ENCODE results near the gene MFF.

GRCh38 chr2:227390468-227391256, 65.6 kb downstream of the MFF start:
- TF ChIP-seq EZH2phosphoT487 (IDR thresholded peaks at IDR 0.05; ENCODE audit: borderline replicate concordance, low read depth), result no peak
- TF ChIP-seq CTCF (IDR thresholded peaks at IDR 0.05), result no peak
- no peak for TF ChIP-seq GABPA (IDR thresholded peaks at IDR 0.05; ENCODE audit: low read depth)
- TF ChIP-seq POLR2AphosphoS5 (IDR thresholded peaks at IDR 0.05; ENCODE audit: low read depth, low read length), result no peak
- TF ChIP-seq ZBTB33 (IDR thresholded peaks at IDR 0.05; ENCODE audit: borderline replicate concordance, low read depth), result no peak
- no peak for TF ChIP-seq NRF1 (IDR thresholded peaks at IDR 0.05; ENCODE audit: low read depth, low read length)
- TF ChIP-seq EP300 (IDR thresholded peaks at IDR 0.05; ENCODE audit: borderline replicate concordance in 1 of 2, low read depth in 1 of 2, low read length in 1 of 2), result no peak
- no peak for TF ChIP-seq FOXM1 (IDR thresholded peaks at IDR 0.05; ENCODE audit: low read depth)
- no peak for TF ChIP-seq RAD21 (IDR thresholded peaks at IDR 0.05; ENCODE audit: low read length)
- TF ChIP-seq TAF1 (IDR thresholded peaks at IDR 0.05; ENCODE audit: borderline replicate concordance, low read depth, low read length), result no peak
- TF ChIP-seq NFIC (IDR thresholded peaks at IDR 0.05; ENCODE audit: borderline replicate concordance), result no peak
- TF ChIP-seq FOXJ3 (CRISPR knock-in tag; IDR thresholded peaks at IDR 0.05), result no peak
